Fibroblast of villous mesenchyme (primary cell): ENCODE results near the gene TMEM80. TPM values are rescaled to one million over a fixed set of nuclear protein-coding genes. Genes with fewer than 3 reads are reported as not detected.

ENCODE experiments used
- DNase-seq: peaks from one replicate; pipeline ENCODE4 v3.0.0-alpha.2; 2010; ENCODE audit warnings: low read depth
- H3K4me3 ChIP-seq: 2 replicates; pipeline ENCODE4 v1.5.1; 2011; ENCODE audit warnings: low read depth, mild to moderate bottlenecking, low read length
- CTCF ChIP-seq: IDR thresholded peaks from 2 replicates; pipeline ENCODE4 v1.5.1; 2012; ENCODE audit warnings: low read depth, mild to moderate bottlenecking, low read length; ENCODE audit not compliant: insufficient read depth
- total RNA-seq: library from RNA; depleted of rRNA; stranded (reverse); fragments of >200 nt; gene quantifications from 2 replicates; pipeline ENCODE4 v1.2.3, GENCODE V29; 2012

Gene TMEM80
- total RNA-seq, 1 donor, result 13.0 TPM

- TF ChIP-seq CTCF, result no peak
- peak; percentile 57 for DNase-seq
- H3K4me3 ChIP-seq, result no peak overlapping the region
Measured at GRCh38 chr11:699116-699508, 3.5 kb downstream of the TMEM80 start.

- TF ChIP-seq CTCF, result no peak
- H3K4me3 ChIP-seq, result no peak overlapping the region
- no peak for DNase-seq
Measured at GRCh38 chr11:699753-700152, 4.1 kb downstream of the TMEM80 start.

GRCh38 chr11:701741-702461 is 6.3 kb downstream of the TMEM80 start:
- no peak for DNase-seq
- no peak overlapping the region for H3K4me3 ChIP-seq
- no peak for TF ChIP-seq CTCF

GRCh38 chr11:702462-703461 is 7.1 kb downstream of the TMEM80 start:
- no peak overlapping the region for H3K4me3 ChIP-seq
- no peak for TF ChIP-seq CTCF
- no peak for DNase-seq

- no peak for DNase-seq
Measured at GRCh38 chr11:703506-703905, 7.9 kb downstream of the TMEM80 start.

GRCh38 chr11:704228-704674 is 8.6 kb downstream of the TMEM80 start:
- no peak overlapping the region for H3K4me3 ChIP-seq
- TF ChIP-seq CTCF, result no peak
- no peak for DNase-seq

More at GRCh38 chr11:703506-703905, 7.9 kb downstream of the TMEM80 start:
- no peak for TF ChIP-seq CTCF
- no peak overlapping the region for H3K4me3 ChIP-seq
